HG02938 (cell line): ENCODE data around the gene NPFF.
"Not testable (repeated sequence)": the region's sequence is repeated elsewhere in the genome, so short reads cannot be mapped to it uniquely, and the experiment has no call there.

Source experiments
- ATAC-seq: cut with Tn5 transposase; IDR thresholded peaks from one replicate; pipeline ENCODE4 v1.9.1; 2021; ENCODE audit warnings: mild to moderate bottlenecking, moderate library complexity; ENCODE audit not compliant: unreplicated experiment

Gene NPFF

DNA sequence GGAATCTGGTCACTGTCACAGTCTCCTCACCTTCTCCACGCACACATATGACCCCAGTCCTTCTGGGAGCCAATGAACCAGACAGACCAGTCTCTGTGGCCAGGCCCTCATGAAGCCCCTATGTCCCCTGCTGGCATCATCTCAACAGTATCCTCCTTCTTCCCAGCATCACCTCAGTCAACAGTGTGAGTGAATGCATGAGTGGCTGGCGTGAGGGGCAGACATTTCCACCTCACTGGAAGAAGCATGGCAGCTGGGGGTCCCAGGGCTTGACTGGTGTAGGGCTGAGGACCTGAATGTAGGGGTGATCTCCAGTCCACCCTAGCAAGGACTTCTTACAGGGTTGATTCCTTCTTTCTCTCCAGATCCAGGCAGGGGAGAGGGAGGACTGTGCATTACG lies 9.8 kb downstream of the NPFF start:
- ATAC-seq = no peak

DNA sequence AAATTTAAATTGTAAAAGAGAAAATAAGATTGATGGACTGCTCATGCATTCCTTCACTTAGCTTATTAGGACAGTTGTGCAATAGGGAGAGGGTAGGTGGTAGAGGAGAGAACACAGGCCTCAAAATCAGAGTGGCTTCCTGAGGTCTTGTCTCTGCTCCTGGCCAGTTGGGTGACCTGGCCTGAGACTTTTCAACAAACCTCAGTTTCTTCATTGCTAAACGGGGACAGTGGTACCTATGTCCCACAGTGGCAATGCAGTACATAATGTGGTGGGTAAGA lies 10.6 kb downstream of the NPFF start:
- ATAC-seq = no peak

DNA sequence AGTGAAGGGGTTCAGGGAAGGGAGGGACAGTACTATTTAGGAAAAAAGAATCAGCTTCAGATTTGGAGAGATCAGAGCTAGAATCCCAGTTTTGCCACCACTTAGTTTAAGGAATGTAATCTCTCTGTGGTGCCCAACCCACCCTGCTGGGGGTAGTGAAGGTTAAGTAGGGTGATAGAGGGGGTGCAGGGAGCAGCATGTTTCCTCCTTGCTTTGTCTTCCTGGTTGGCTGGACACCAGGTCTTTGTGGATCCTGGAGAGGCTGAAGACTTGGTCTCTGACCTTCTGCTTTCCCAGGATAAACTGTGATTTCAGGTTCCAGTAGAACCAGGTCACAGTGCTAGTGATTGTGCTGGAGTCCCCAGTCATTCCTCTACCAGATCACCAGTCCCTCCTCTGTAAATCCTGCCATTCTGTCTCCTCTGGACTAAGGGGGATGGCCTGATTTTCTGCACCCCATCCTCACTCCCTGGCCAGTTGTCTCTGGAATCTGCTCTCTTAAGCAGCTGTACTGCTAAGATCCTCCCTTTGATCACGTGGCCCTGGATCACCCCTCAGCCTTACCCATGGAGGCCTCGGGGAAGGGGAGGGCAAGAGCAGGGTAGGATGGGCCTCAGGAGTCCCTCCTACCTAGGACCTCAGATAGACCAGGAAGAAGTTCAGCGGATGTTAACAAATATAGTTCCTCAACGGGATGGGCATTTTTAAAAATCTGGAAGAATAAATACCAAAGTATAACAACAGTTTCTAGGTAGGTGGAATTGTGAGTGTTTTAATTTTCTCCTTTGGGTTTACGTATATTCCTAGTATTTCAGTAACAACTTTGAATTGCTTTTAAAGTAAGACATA lies 11.2 kb downstream of the NPFF start:
- ATAC-seq = no peak

DNA sequence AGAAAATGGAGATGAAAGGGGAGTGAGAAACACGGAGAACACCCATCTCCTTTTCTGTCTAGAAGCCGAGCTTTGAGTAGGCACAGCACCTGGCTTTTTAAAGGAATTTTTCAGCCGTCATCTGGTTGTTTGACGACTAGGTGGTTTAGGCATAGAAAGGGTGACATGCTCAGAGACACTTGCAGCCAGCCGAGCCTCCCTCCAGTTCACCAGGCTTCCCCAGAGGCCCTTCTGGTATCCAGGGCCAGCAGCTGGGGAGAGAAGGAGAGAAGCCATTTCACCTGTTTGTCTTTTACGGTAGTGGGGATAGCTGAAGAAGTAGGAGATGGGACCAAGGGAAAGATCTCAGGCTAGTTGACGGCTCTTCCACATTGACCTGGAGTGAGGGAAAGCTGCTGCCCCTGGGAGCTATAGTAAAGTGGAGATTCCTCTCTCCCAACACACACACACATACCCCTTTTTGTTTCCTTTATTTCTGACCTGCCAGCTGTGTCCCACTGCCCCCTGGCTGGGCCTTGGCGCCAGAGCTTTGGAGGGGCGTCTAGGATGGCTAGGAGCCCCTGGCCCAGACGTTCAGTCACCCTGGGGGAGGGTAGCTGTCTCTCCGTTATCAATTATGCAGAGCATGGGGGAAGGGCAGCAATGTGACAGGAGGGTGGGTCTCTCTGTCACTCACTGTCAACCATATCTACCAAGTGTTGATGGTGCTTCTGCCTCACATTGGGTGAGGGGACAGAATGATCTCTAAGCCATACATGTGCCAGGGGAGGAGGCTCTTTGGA lies 13.5 kb downstream of the NPFF start:
- ATAC-seq = no peak

DNA sequence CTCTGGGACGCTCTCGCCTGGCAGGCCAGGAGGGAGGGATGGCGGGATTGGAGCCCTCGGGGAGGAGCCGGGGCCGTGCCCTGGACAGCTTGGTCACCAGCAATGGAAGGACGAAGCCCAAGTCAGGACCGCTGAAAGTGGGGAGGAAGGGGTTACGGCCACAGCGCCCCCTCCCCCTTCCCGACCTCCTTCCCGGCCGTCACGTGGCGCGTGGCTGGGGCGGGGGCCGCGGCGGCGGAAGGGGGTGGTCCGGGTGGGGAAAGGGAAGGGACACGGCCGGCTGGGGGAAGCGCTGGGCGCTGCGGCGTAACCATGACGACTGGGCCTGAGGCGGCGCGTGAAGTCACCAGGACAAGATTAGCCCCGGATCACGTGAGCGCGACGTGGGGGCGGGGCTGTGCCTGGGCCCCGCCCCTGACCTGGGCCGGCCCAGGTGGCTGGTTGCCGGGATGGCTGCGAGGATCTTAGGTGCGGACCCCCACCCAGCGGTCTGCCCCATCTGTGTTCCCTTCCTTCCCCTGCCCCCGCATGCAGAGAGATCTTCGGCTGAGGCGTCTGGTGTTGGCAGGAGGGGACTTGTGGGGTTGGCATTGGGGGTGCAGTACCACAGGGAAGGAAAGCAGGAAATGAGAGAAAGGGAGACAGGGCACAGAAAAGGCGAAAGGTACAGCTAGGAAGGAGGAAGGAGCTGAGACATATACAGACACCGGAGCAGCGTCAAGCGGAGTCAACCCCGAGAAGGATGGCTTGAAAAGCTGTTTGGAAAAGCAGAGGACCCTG lies 14.3 kb downstream of the NPFF start:
- ATAC-seq = peak; percentile 91

DNA sequence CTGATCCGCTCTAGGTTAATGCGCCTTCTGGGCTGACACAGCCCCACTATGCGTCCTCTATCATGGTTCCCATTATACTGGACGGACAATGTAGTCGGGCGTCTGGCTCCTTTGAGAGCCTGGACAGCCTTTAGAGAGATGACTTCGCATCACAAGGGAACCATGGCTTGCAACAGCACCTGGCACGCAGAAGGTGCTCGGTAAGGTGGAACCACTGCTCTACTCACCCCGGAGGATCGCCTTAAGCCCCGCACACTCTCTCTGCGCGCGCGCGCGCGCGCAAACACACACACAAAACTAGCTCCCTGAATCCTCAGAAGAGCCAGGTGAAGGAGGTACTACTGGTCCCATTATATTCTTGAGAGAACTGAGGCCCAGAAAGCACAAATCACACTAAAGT lies 15.1 kb downstream of the NPFF start:
- ATAC-seq = no peak

DNA sequence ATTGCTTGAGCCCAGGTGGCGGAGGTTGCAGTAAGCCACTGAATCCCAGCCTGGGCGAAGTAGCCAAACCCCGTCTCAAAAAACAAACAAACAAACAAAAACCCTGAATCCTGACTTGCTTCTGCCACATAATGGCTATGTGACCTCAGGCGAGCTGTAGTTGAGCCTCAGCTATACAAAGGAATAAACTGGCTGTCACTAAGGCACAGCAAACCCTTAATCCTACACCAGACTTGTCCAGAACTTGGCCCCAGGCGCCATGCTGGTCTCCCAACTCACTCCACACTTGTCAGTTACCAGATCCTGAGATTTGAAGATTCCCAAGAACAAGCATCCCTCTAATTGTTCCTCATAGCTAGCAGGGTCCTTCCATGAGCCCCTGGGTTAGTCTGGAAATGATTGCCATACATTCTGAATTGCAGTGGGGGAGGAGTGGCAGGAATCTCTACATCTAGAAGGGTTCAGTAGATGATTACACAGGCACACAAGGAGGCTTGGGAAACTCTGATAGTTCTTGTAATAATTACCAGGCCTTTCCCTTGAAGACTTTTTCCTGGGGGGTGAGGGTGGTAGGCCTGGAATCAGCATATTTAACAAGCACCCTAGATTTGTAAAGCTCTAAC lies 17.9 kb downstream of the NPFF start:
- no peak for ATAC-seq

DNA sequence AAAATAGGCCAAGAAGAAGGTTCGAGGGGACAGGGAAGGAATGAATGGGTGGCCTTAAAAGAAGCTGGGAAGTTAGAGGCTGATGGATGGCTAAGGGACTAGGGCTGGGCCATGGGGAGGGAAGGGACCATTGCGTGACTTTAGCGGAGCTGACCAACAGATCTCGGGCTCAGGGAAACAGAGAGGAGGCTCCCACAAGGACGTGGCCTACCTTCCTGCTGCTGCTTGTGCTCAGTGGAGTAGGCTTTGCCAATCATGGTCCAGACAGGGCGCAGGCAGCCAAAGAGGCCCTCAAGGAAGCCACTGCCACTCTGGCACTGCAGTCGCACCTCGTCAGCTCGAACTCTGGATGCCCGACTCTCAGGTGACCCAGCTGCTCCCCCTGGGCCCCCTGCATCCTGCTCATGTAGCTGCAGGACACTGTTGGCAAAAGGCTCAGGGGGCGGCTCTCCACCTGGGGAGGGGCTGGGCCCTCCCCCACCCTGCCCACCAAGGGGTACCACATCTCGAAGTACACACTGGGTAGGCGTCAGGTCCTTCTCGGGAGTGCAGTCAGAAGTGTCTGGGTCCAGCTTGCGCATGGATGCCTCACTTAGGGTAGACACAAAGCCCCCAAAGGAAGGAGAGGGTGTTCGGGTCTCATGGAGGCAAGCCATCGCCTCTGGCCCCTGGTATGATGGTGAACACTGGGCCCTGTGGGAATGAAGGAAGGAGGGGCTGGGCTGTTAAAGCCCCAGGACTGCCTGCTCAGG lies 20.4 kb downstream of the NPFF start:
- ATAC-seq = no peak

DNA sequence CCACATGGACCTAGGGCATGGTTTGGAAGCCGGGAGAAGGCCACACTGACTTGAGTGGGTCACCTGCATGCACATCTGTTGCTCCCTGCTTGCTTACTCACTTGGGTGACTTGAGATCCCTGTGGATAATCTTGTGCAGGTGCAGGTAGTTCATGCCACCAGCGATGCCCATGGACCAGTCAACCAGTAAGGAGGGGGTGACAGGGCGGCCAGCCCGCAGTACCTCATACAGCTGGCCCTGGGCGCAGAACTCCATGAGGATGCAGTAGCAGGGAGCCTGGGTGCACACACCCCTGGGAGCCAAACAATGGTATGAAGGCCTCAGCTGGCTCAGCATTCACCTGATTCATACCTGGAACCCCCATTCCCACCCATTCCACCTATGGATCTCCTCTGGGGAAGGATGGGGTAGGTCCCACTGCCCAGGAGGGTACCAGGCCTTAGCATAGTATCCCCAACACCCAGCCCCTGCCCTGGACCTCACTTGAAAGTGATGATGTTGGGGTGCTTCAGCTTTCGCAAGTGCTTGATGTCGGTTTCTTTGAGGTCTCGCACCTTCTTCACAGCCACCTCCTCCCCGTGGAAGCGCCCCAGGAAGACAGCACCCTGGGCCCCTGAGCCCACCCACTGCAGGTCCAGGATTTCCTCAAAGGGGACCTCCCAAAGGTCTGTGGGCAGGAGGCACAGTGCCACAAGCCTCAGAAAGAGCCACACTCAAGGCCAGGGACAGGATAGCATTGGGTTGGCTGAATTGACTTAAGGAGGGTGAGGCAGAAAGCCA lies 21.1 kb downstream of the NPFF start:
- no peak for ATAC-seq

DNA sequence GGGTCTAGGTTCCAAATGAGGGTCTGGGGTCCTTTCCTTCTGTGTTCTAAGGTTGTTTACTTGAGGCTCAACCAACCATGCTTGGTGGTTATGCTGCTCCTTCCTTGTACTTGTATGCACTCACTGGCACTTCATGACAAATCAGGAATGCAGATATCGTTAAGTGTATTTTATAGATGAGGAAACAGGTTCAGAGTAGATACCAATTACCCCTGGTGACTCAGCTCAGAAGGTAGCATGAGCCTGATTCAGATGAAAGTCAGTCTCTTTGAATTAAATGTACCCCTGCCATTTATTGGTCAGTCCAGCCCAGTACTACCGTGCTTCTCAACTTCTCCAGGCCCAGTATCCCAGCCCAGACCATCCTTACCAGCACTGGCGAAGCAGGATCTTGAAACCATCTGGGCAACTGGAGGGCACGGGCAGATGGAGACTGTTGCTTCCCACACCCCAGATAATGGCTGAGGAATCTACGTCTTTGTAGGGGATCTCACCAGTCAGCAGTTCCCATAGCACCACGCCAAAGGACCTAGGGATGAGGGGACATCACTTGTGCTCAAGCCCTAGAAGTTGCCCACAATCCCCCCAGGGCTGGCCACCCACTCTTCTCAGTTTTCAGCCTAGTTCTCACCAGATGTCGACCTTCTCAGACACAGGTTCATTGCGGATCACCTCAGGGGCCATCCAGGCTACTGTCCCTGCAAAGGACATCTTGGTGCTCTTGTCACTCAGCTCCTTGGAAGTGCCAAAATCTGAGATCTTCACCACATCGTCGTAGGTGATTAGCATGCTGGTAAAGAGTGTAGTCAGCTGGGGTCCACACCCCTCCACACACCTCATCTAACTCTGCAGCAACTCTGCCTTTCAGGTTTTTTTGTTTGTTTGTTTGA lies 22.4 kb downstream of the NPFF start:
- ATAC-seq = no peak

DNA sequence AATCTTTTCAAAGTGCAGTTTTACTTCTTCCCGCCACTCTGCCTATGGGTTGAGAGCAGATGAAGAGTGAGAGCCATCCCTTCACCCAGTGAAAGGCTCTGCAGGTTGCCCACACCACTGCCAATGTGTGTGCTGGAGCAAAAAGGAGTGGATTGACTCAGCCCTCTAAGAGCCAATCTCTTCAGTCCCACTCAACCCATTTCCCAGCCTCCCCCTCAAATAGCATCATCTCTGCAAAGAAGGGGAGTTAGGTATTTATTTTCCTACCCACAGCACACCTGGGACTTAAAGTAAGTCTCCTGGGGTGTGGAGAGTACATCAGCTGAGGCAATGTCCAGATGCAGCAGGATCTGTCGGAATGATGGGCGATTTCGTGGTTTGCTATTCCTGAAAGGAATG lies 23.3 kb downstream of the NPFF start:
- no peak for ATAC-seq

DNA sequence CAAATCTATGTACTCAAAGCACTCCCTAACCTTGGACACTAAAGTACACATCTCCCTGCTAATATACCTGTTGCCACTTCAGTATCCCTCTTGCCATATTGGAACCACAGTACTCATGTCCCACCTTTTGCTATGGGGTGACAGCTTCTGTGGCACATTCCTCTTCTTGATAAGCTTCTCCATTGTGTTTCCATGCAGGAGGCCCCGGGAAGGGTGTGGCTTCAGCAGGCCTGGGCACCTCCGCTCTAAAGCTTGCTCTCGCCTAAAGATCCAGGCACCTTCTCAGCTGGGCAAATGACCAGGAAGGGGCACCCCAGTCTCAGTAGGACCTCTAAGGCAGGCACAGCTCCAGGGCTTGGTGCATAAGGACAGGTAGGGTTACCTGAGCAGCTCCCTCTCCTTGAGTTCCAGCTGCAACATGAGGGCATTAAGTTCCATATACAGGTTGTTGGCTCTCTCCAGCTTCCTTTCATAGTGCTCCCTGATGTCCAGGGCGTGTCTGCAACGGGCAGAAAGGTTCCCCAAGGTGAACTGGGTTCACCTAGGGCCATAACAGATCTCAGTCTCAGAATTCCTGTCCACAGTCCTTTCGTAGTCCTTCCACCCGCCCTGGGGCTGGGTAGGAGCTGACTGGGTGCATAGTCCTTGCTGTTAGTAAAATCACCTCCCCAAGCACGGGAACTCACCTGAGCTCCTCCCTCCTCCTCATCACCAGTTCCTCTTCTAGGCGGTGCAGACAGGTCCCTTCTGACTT lies 23.9 kb downstream of the NPFF start:
- no peak for ATAC-seq

DNA sequence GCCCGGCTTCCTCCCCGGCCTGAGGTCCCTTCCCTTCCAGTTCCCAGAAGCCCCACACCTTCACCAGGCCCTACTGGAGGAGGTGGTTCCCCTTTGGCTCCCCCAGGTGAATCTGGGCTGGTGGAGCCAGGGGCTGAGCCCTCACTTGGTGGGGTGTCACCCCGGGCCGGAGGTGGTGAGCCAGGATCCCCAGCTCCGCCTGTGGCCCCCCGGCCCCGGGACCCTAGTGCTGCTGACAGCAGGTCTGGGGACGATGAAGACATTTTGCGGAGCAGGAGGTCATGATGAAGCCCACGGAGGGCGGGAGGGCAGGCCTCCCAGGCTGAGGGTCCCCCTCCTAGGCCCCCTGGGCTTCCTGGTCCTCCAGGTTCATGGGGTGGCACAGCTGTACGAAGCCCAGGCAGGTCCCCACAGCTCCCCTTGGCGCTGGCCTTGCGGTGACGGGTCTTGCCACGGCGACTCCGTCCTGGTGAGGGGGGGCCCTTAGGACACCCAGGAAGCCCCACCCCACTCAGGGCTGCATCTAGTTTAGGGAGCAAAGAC lies 24.6 kb downstream of the NPFF start:
- ATAC-seq = no peak

DNA sequence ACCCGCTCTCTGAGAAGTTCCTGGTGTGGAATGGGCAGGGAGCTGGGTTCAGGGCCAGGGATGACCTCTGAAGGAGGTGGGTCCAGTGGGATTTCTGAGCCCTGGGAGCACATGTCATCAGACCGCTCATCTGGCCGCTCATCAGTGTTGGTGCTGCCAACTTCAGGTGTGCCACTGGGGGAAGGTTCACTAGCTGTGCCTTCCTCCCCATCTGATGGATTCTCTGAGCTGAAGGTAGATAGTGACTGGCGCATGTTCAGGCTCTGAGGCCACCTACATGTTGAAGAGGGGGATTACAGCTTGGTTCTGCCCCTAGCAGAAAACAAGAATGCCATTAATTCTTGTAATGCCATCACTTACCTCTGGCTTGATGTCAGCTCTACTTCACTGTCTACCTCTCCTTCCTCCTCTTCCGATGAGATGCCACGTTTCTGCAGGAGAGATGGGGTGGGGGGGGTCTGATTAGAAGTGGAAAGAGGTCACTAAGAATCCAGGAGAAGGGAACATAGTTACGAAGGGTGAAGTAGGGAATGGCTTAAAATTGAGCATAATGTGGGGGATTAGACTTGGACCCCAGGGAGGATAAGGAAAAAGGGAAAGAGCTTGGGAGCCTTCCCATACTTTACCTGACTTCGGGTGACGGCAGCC lies 25.2 kb downstream of the NPFF start:
- ATAC-seq = no peak

DNA sequence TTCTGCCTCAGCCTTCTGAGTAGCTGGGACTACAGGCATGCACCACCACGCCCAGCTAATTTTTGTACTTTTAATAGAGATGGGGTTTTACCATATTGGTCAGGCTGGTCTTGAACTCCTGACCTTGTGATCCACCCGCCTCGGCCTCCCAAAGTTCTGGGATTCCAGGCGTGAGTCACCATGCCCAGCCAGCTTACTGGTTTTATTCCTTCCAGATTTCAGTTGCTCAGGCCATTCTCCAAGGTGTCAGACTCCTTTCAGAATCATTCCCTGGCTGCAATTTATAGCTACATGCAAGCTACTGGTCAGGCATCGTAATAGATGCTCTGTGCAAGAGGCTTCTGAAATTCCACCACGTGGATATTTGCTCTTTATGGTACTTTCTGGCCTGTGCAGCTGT lies 25.8 kb downstream of the NPFF start:
- not testable (repeated sequence) for ATAC-seq

DNA sequence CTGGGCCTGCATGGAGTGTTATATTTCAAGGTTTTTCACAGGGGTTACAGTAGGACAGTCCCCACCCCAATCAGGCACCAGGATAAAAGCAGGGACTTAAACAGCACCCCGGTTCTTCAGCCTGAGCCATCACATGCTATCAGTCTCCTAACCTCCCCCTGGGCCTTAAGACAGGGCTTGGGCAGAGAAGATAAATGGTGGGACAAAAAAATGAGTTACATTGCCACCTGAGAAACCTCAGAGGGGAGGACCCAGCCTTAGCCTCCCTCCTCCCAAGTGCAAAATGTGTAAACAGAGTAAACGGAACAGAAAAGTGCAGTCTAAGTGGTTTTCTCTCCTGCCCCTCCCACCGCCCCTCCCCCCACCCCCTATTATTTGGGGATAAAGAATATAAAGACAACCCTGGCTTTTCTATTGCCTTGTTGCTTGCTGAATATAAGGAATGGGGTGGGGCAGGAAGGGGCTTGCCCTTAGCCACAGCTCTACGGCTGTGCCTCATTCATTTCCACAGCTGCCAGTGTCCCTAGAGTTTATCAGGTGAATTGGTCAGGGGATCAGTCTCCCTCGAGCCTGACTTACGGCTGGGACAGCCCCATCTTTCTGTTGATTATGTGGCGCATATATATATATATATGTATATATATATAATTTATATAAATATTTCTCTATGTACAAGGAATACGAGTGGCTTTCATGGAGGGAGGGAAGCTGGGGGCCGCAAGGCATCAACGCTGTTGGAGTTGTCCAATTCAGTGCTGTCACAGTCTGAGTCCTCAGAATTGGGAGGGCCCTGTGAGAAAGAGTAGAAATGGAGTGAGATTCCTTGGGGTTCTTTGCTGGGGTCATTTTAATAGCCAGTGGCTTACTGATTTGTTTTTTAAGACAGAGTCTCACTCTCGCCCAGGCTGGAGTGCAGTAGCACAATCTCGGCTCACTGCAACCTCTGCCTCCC lies 26.5 kb downstream of the NPFF start:
- no peak for ATAC-seq
